GM12878 (cell line): ENCODE results near the gene AKT1S1. TPM values are rescaled to one million over a fixed set of nuclear protein-coding genes. Genes with fewer than 3 reads are reported as not detected.

Source experiments
- ETV6 ChIP-seq, 2 experiments: fragments of 450-650 bp in 1 of 2; IDR thresholded peaks in 1 of 2; conservative IDR thresholded peaks in 1 of 2; 2 replicates each; pipeline ENCODE4 v1.6.1; 2014; ENCODE audit warnings: antibody characterized with exemption in 1 of 2, borderline replicate concordance in 1 of 2, low read depth in 1 of 2, mild to moderate bottlenecking in 1 of 2, moderate library complexity in 1 of 2
- HCFC1 ChIP-seq: fragments of 150-350 bp; IDR thresholded peaks from 2 replicates; pipeline ENCODE4 v1.6.1; 2014; ENCODE audit warnings: low read length
- HDAC6 ChIP-seq: fragments of 200-600 bp; sonication (generic); IDR thresholded peaks from one replicate; pipeline ENCODE4 v1.8.0; 2017; ENCODE audit warnings: antibody characterized with exemption; ENCODE audit not compliant: unreplicated experiment
- IKZF1 ChIP-seq: fragments of 450-650 bp; conservative IDR thresholded peaks from 2 replicates; pipeline ENCODE4 v1.6.1; 2017; ENCODE audit warnings: antibody characterized with exemption, mild to moderate bottlenecking
- LARP7 ChIP-seq: fragments of 450-650 bp; IDR thresholded peaks from 2 replicates; pipeline ENCODE4 v1.6.1; 2017; ENCODE audit warnings: mild to moderate bottlenecking
- NFYA ChIP-seq: IDR thresholded peaks from 2 replicates; pipeline ENCODE4 v1.6.1; 2011; ENCODE audit warnings: low read depth, mild to moderate bottlenecking, low read length, improper control_type of control experiment, borderline replicate concordance
- NR2C1 ChIP-seq: fragments of 450-650 bp; IDR thresholded peaks from 2 replicates; pipeline ENCODE4 v1.6.1; 2017; ENCODE audit warnings: antibody characterized with exemption, mild to moderate bottlenecking, moderate library complexity
- NR2C2 ChIP-seq: IDR thresholded peaks from 2 replicates; pipeline ENCODE4 v1.6.1; 2011; ENCODE audit warnings: borderline replicate concordance, low read depth; ENCODE audit not compliant: control insufficient read depth, insufficient read length
- PML ChIP-seq: IDR thresholded peaks from 2 replicates; pipeline ENCODE4 v1.6.1; 2012; ENCODE audit warnings: low read length, inconsistent platforms
- RAD21 ChIP-seq: IDR thresholded peaks from 2 replicates; pipeline ENCODE4 v1.6.1; 2011; ENCODE audit warnings: mild to moderate bottlenecking, low read depth, low read length, moderate library complexity; ENCODE audit not compliant: insufficient read depth
- RBBP5 ChIP-seq: fragments of 200-600 bp; sonication (generic); conservative IDR thresholded peaks from 2 replicates; pipeline ENCODE4 v1.6.1; 2016
- REST ChIP-seq: IDR thresholded peaks from 2 replicates; pipeline ENCODE4 v1.6.1; 2012; ENCODE audit warnings: mild to moderate bottlenecking, low read depth, low read length
- SPI1 ChIP-seq: IDR thresholded peaks from 2 replicates; pipeline ENCODE4 v1.6.1; 2011; ENCODE audit warnings: low read depth, mild to moderate bottlenecking, low read length, moderate library complexity, borderline replicate concordance; ENCODE audit not compliant: insufficient read depth
- SRF ChIP-seq, 2 experiments: IDR thresholded peaks; 2 replicates each; pipeline ENCODE4 v1.6.1; 2011; ENCODE audit warnings: low read depth in 2 of 2, low read length in 2 of 2, mild to moderate bottlenecking in 1 of 2, moderate library complexity in 1 of 2
- TCF3 ChIP-seq: IDR thresholded peaks from 2 replicates; pipeline ENCODE4 v1.6.1; 2012; ENCODE audit warnings: low read depth, mild to moderate bottlenecking, low read length, borderline replicate concordance; ENCODE audit not compliant: insufficient read depth
- YY1 ChIP-seq: IDR thresholded peaks from 2 replicates; pipeline ENCODE4 v1.6.1; 2011; ENCODE audit warnings: low read depth, mild to moderate bottlenecking, low read length
- polyA plus RNA-seq, 11 experiments: library from polyadenylated mRNA; depleted of rRNA in 4 of 11; unstranded in 6 of 11; stranded (reverse) in 5 of 11; fragments of >200 nt; fragmentation: Nextera tagmentation in 4 of 11; fragmentation: Illumina TruSeq in 1 of 11; extraction: Ambion mirVana in 4 of 11; extraction: Trizol in 1 of 11; gene quantifications; 1 replicate in 1 of 11; 2 replicates in 10 of 11; pipeline versions ENCODE4 v1.2.1 to v1.2.3, GENCODE V29; 2011 to 2016; ENCODE audit warnings: inconsistent platforms in 2 of 11, missing spikeins in 2 of 11, low read depth in 1 of 11
- total RNA-seq, 4 experiments: library from RNA; depleted of rRNA in 3 of 4; stranded (reverse); fragments of >200 nt in 3 of 4; fragmentation: Illumina TruSeq in 1 of 4; extraction: Trizol in 1 of 4; gene quantifications; 2 replicates each; pipeline versions ENCODE4 v1.2.1 to v1.2.3, GENCODE V29; 2013 to 2021
- TF ChIP-seq, protein P1 (sequence below): IDR thresholded peaks from 2 replicates; pipeline ENCODE4 v1.6.1; 2012; ENCODE audit warnings: improper control_type of control experiment, low read depth, low read length; ENCODE audit not compliant: insufficient replicate concordance
- TF ChIP-seq, protein P2 (sequence below): IDR thresholded peaks from 2 replicates; pipeline ENCODE4 v1.6.1; 2011; ENCODE audit warnings: mild to moderate bottlenecking, low read depth, low read length, moderate library complexity; ENCODE audit not compliant: insufficient replicate concordance
- TF ChIP-seq, protein P3 (sequence below): IDR thresholded peaks from 2 replicates; pipeline ENCODE4 v1.6.1; 2012; ENCODE audit warnings: low read depth, low read length, improper control_type of control experiment

AKT1S1 gene
- total and polyA plus RNA-seq, 10 of the 15 experiments (the other 5 are each of a cell fraction or from before 2014, with no cell fraction given): 0.43 to 23.0 (median 12.3) TPM

- TF ChIP-seq YY1 (0 out of 2 replicates have a peak, but pooled peaks have one; percentile 16), NR2C1 (no peak), NR2C2 (no peak), SRF (IDR thresholded peaks at IDR 0.05; ENCODE audit: low read depth in 2 of 2, low read length in 2 of 2) (no peak), LARP7 (no peak), ETV6 (conservative IDR thresholded peaks at IDR 0.05 in 1 of 2, IDR thresholded peaks at IDR 0.05 in 1 of 2; ENCODE audit: borderline replicate concordance in 1 of 2, low read depth in 1 of 2) (no peak), TCF3 (no peak), PML (no peak), RBBP5 (no peak), HDAC6 (no peak), NFYA (no peak), HCFC1 (no peak), IKZF1 (no peak), RAD21 (no peak), SPI1 (no peak), REST (no peak)
- TF ChIP-seq, protein P1, sequence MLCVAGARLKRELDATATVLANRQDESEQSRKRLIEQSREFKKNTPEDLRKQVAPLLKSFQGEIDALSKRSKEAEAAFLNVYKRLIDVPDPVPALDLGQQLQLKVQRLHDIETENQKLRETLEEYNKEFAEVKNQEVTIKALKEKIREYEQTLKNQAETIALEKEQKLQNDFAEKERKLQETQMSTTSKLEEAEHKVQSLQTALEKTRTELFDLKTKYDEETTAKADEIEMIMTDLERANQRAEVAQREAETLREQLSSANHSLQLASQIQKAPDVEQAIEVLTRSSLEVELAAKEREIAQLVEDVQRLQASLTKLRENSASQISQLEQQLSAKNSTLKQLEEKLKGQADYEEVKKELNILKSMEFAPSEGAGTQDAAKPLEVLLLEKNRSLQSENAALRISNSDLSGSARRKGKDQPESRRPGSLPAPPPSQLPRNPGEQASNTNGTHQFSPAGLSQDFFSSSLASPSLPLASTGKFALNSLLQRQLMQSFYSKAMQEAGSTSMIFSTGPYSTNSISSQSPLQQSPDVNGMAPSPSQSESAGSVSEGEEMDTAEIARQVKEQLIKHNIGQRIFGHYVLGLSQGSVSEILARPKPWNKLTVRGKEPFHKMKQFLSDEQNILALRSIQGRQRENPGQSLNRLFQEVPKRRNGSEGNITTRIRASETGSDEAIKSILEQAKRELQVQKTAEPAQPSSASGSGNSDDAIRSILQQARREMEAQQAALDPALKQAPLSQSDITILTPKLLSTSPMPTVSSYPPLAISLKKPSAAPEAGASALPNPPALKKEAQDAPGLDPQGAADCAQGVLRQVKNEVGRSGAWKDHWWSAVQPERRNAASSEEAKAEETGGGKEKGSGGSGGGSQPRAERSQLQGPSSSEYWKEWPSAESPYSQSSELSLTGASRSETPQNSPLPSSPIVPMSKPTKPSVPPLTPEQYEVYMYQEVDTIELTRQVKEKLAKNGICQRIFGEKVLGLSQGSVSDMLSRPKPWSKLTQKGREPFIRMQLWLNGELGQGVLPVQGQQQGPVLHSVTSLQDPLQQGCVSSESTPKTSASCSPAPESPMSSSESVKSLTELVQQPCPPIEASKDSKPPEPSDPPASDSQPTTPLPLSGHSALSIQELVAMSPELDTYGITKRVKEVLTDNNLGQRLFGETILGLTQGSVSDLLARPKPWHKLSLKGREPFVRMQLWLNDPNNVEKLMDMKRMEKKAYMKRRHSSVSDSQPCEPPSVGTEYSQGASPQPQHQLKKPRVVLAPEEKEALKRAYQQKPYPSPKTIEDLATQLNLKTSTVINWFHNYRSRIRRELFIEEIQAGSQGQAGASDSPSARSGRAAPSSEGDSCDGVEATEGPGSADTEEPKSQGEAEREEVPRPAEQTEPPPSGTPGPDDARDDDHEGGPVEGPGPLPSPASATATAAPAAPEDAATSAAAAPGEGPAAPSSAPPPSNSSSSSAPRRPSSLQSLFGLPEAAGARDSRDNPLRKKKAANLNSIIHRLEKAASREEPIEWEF: no peak
- TF ChIP-seq, protein P2, sequence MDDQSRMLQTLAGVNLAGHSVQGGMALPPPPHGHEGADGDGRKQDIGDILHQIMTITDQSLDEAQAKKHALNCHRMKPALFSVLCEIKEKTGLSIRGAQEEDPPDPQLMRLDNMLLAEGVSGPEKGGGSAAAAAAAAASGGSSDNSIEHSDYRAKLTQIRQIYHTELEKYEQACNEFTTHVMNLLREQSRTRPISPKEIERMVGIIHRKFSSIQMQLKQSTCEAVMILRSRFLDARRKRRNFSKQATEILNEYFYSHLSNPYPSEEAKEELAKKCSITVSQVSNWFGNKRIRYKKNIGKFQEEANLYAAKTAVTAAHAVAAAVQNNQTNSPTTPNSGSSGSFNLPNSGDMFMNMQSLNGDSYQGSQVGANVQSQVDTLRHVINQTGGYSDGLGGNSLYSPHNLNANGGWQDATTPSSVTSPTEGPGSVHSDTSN: no peak
- TF ChIP-seq, protein P3, sequence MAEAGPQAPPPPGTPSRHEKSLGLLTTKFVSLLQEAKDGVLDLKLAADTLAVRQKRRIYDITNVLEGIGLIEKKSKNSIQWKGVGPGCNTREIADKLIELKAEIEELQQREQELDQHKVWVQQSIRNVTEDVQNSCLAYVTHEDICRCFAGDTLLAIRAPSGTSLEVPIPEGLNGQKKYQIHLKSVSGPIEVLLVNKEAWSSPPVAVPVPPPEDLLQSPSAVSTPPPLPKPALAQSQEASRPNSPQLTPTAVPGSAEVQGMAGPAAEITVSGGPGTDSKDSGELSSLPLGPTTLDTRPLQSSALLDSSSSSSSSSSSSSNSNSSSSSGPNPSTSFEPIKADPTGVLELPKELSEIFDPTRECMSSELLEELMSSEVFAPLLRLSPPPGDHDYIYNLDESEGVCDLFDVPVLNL: no peak
These were observed 30.7 kb upstream of the AKT1S1 start (continued) for GRCh38 chr19:49907745-49908446.
